Mesendoderm (in vitro differentiated cells): ENCODE data around the gene TRHDE.
"Not testable (repeated sequence)": the region's sequence is repeated elsewhere in the genome, so short reads cannot be mapped to it uniquely, and the experiment has no call there.

ENCODE experiments used
- DNase-seq: peaks from one replicate; pipeline ENCODE4 v3.0.0; 2013
- H2AK5ac ChIP-seq: 2 replicates; pipeline ENCODE4 v1.6.1; 2013; ENCODE audit warnings: low read length, inconsistent platforms
- H2BK120ac ChIP-seq: 2 replicates; pipeline ENCODE4 v1.6.1; 2013; ENCODE audit warnings: low read depth, mild to moderate bottlenecking, low read length, moderate library complexity, mixed read lengths
- H2BK15ac ChIP-seq: replicated peaks from 2 replicates; pipeline ENCODE4 v1.6.1; 2013; ENCODE audit warnings: low read depth, mild to moderate bottlenecking, moderate library complexity
- H2BK5ac ChIP-seq: 2 replicates; pipeline ENCODE4 v1.6.1; 2013; ENCODE audit warnings: low read length, inconsistent platforms
- H3K18ac ChIP-seq: 2 replicates; pipeline ENCODE4 v1.6.1; 2013; ENCODE audit warnings: mild to moderate bottlenecking, low read length, mixed read lengths
- H3K23ac ChIP-seq: one replicate; pipeline ENCODE4 v1.6.1; 2013; ENCODE audit warnings: low read length
- H3K27ac ChIP-seq: 2 replicates; pipeline ENCODE4 v1.5.1; 2013; ENCODE audit warnings: low read depth, mild to moderate bottlenecking, inconsistent platforms, low read length, moderate library complexity
- H3K27me3 ChIP-seq: 2 replicates; pipeline ENCODE4 v1.6.1; 2013; ENCODE audit warnings: low read length, control low read depth, mild to moderate bottlenecking, inconsistent platforms; ENCODE audit not compliant: insufficient read depth, poor library complexity
- H3K36me3 ChIP-seq: 2 replicates; pipeline ENCODE4 v1.6.1; 2013; ENCODE audit warnings: low read length, inconsistent platforms; ENCODE audit not compliant: control insufficient read depth, insufficient read depth
- H3K4ac ChIP-seq: one replicate; pipeline ENCODE4 v1.6.1; 2013; ENCODE audit warnings: low read depth, mild to moderate bottlenecking, low read length, moderate library complexity
- H3K4me1 ChIP-seq: 2 replicates; pipeline ENCODE4 v1.6.1; 2013; ENCODE audit warnings: low read depth, low read length, inconsistent platforms; ENCODE audit not compliant: control insufficient read depth
- H3K4me2 ChIP-seq: 2 replicates; pipeline ENCODE4 v1.6.1; 2013; ENCODE audit warnings: low read length
- H3K4me3 ChIP-seq: 2 replicates; pipeline ENCODE4 v1.5.1; 2013; ENCODE audit warnings: mild to moderate bottlenecking, low read length
- H3K56ac ChIP-seq: one replicate; pipeline ENCODE4 v1.6.1; 2013; ENCODE audit warnings: low read length
- H3K79me1 ChIP-seq: 2 replicates; pipeline ENCODE4 v1.6.1; 2013; ENCODE audit warnings: low read length, inconsistent platforms
- H3K79me2 ChIP-seq: 2 replicates; pipeline ENCODE4 v1.6.1; 2013; ENCODE audit warnings: mild to moderate bottlenecking, low read length; ENCODE audit not compliant: control insufficient read depth, insufficient read depth
- H3K9ac ChIP-seq: 2 replicates; pipeline ENCODE4 v1.6.1; 2013; ENCODE audit warnings: low read length, inconsistent platforms
- H4K5ac ChIP-seq: one replicate; pipeline ENCODE4 v1.6.1; 2013; ENCODE audit warnings: low read length
- H4K8ac ChIP-seq: one replicate; pipeline ENCODE4 v1.6.1; 2013; ENCODE audit warnings: low read depth, mild to moderate bottlenecking, control low read depth, low read length, moderate library complexity
- WGBS: extraction: QIAGEN DNeasy Blood & Tissue Kit; methylation state at CpG from one replicate; pipeline ENCODE4 v1.1.7; 2013; ENCODE audit warnings: low lambda C conversion rate, missing lambda C conversion rate; ENCODE audit not compliant: insufficient coverage; ENCODE audit errors: extremely low coverage; 5-methylcytosine and 5-hydroxymethylcytosine counted together

The TRHDE gene

GRCh38 chr12:72692338-72692737, 420.2 kb downstream of the TRHDE start:
- Histone ChIP-seq H3K23ac (no peak overlapping the region), H3K4me2 (no peak overlapping the region), H3K79me2 (no peaks in the 10 kb centered on the region), H3K9ac (no peak overlapping the region), H3K4me1 (no peaks in the 10 kb centered on the region), H2BK5ac (no peak overlapping the region), H4K8ac (no peak overlapping the region), H3K18ac (no peak overlapping the region), H4K5ac (no peak overlapping the region), H3K27ac (no peak overlapping the region), H3K36me3 (no peaks in the 10 kb centered on the region), H2BK15ac (no peak overlapping the region), H2AK5ac (no peak overlapping the region), H3K56ac (no peak overlapping the region), H3K4ac (no peak overlapping the region), H3K4me3 (no peak overlapping the region), H3K79me1 (no peaks in the 10 kb centered on the region), H2BK120ac (no peak overlapping the region), H3K27me3 (no peaks in the 10 kb centered on the region)
- WGBS, result no CpG with 5 or more reads among the region's 2 CpGs
- DNase-seq, result no peak

- no peak overlapping the region for H2BK15ac ChIP-seq
- no peak overlapping the region for H3K4me3 ChIP-seq
- no peak overlapping the region for H3K4ac ChIP-seq
- no peak overlapping the region for H3K56ac ChIP-seq
- H3K27me3 ChIP-seq, result no peaks in the 10 kb centered on the region
- no peak for DNase-seq
- no peaks in the 10 kb centered on the region for H3K36me3 ChIP-seq
- no peaks in the 10 kb centered on the region for H3K4me1 ChIP-seq
- no peak overlapping the region for H2BK120ac ChIP-seq
- H3K79me2 ChIP-seq, result no peaks in the 10 kb centered on the region
- H3K4me2 ChIP-seq, result no peak overlapping the region
- H3K9ac ChIP-seq, result no peak overlapping the region
- H4K5ac ChIP-seq, result no peak overlapping the region
- H3K18ac ChIP-seq, result no peak overlapping the region
- H4K8ac ChIP-seq, result no peak overlapping the region
- H3K27ac ChIP-seq, result no peak overlapping the region
- H3K23ac ChIP-seq, result no peak overlapping the region
- H3K79me1 ChIP-seq, result no peaks in the 10 kb centered on the region
- no peak overlapping the region for H2BK5ac ChIP-seq
- no peak overlapping the region for H2AK5ac ChIP-seq
Measured at GRCh38 chr12:72694193-72694592, 422.0 kb downstream of the TRHDE start.

- Histone ChIP-seq H3K79me1 (no peaks in the 10 kb centered on the region), H2BK15ac (no peak overlapping the region), H3K23ac (no peak overlapping the region), H2BK5ac (no peak overlapping the region), H3K4ac (no peak overlapping the region), H2AK5ac (no peak overlapping the region), H4K8ac (no peak overlapping the region), H3K27me3 (no peaks in the 10 kb centered on the region), H3K36me3 (no peaks in the 10 kb centered on the region), H4K5ac (no peak overlapping the region), H3K79me2 (no peaks in the 10 kb centered on the region), H3K4me1 (no peaks in the 10 kb centered on the region), H3K56ac (no peak overlapping the region), H3K9ac (no peak overlapping the region), H3K4me2 (no peak overlapping the region), H2BK120ac (no peak overlapping the region), H3K4me3 (no peak overlapping the region), H3K27ac (no peak overlapping the region), H3K18ac (no peak overlapping the region)
- DNase-seq, result no peak
- no CpG with 5 or more reads among the region's 1 CpG for WGBS
Measured at GRCh38 chr12:72699362-72699761, 427.2 kb downstream of the TRHDE start.

GRCh38 chr12:72712025-72712424, 439.9 kb downstream of the TRHDE start:
- not testable (repeated sequence) for H2BK15ac ChIP-seq, H3K18ac ChIP-seq, H3K23ac ChIP-seq, H4K8ac ChIP-seq, H3K79me2 ChIP-seq, H2BK120ac ChIP-seq, H3K4me1 ChIP-seq, H2AK5ac ChIP-seq, H3K4me2 ChIP-seq, H3K9ac ChIP-seq, DNase-seq, H3K56ac ChIP-seq, H3K4ac ChIP-seq, H2BK5ac ChIP-seq, H3K36me3 ChIP-seq, H4K5ac ChIP-seq, H3K79me1 ChIP-seq, H3K4me3 ChIP-seq, H3K27me3 ChIP-seq, H3K27ac ChIP-seq
- no CpG with 5 or more reads among the region's 11 CpGs for WGBS

GRCh38 chr12:72716221-72716620, 444.1 kb downstream of the TRHDE start:
- H3K27ac ChIP-seq, result no peak overlapping the region
- no peak overlapping the region for H4K8ac ChIP-seq
- H2BK120ac ChIP-seq, result no peak overlapping the region
- peak overlapping the region; percentile 68 for H3K18ac ChIP-seq
- DNase-seq, result no peak
- H3K56ac ChIP-seq, result no peak overlapping the region
- H2BK5ac ChIP-seq, result no peak overlapping the region
- H3K79me2 ChIP-seq, result no peaks in the 10 kb centered on the region
- no peaks in the 10 kb centered on the region for H3K4me1 ChIP-seq
- H2BK15ac ChIP-seq, result no peak overlapping the region
- H3K27me3 ChIP-seq, result no peaks in the 10 kb centered on the region
- no peaks in the 10 kb centered on the region for H3K79me1 ChIP-seq
- H3K4ac ChIP-seq, result no peak overlapping the region
- H3K36me3 ChIP-seq, result no peaks in the 10 kb centered on the region
- no peak overlapping the region for H2AK5ac ChIP-seq
- WGBS, result no CpG with 5 or more reads among the region's 2 CpGs
- no peak overlapping the region for H3K4me3 ChIP-seq
- H3K9ac ChIP-seq, result no peak overlapping the region
- H3K4me2 ChIP-seq, result no peak overlapping the region
- H4K5ac ChIP-seq, result no peak overlapping the region
- H3K23ac ChIP-seq, result no peak overlapping the region

GRCh38 chr12:72717036-72717435, 444.9 kb downstream of the TRHDE start:
- DNase-seq, result no peak
- no peak overlapping the region for H2BK5ac ChIP-seq
- H2BK15ac ChIP-seq, result no peak overlapping the region
- no peak overlapping the region for H3K23ac ChIP-seq
- no peaks in the 10 kb centered on the region for H3K36me3 ChIP-seq
- no peak overlapping the region for H3K4ac ChIP-seq
- no peak overlapping the region for H4K5ac ChIP-seq
- H3K4me2 ChIP-seq, result no peak overlapping the region
- no peak overlapping the region for H2BK120ac ChIP-seq
- peak overlapping the region; percentile 72 for H3K18ac ChIP-seq
- H3K27me3 ChIP-seq, result no peaks in the 10 kb centered on the region
- no peak overlapping the region for H3K4me3 ChIP-seq
- no CpG with 5 or more reads among the region's 1 CpG for WGBS
- H4K8ac ChIP-seq, result peak overlapping the region; percentile 57
- no peak overlapping the region for H3K56ac ChIP-seq
- no peak overlapping the region for H3K27ac ChIP-seq
- no peaks in the 10 kb centered on the region for H3K79me1 ChIP-seq
- H3K9ac ChIP-seq, result no peak overlapping the region
- no peaks in the 10 kb centered on the region for H3K79me2 ChIP-seq
- no peaks in the 10 kb centered on the region for H3K4me1 ChIP-seq
- H2AK5ac ChIP-seq, result no peak overlapping the region
